OCI-LY1 (cell line): ENCODE results near the gene AHDC1.
"Not testable (repeated sequence)": the region's sequence is repeated elsewhere in the genome, so short reads cannot be mapped to it uniquely, and the experiment has no call there.

ENCODE experiments used
- H2AFZ ChIP-seq: fragments of 200-600 bp; sonication (generic), shearing (Covaris generic); 2 replicates; pipeline ENCODE4 v1.6.0; 2014; ENCODE audit warnings: antibody characterized with exemption, mild to moderate bottlenecking, low read length
- H3F3A ChIP-seq: fragments of 200-600 bp; sonication (generic), shearing (Covaris generic); 2 replicates; pipeline ENCODE4 v1.6.0; 2014; ENCODE audit warnings: mild to moderate bottlenecking, antibody characterized with exemption, low read length, moderate library complexity; ENCODE audit not compliant: insufficient read depth
- H3K27ac ChIP-seq: fragments of 200-600 bp; sonication (generic); 2 replicates; pipeline ENCODE4 v1.5.1; 2014; ENCODE audit warnings: low read length, mixed run types, mild to moderate bottlenecking, low read depth; ENCODE audit not compliant: poor library complexity, severe bottlenecking
- H3K27me3 ChIP-seq: fragments of 200-600 bp; sonication (generic); 2 replicates; pipeline ENCODE4 v1.6.0; 2014; ENCODE audit warnings: antibody characterized with exemption, mild to moderate bottlenecking, low read length, moderate library complexity; ENCODE audit not compliant: insufficient read depth
- H3K36me3 ChIP-seq: fragments of 200-600 bp; sonication (generic); 2 replicates; pipeline ENCODE4 v1.6.1; 2014; ENCODE audit warnings: mild to moderate bottlenecking, antibody characterized with exemption, low read length, moderate library complexity, mixed read lengths; ENCODE audit not compliant: insufficient read depth
- H3K4me1 ChIP-seq: fragments of 200-600 bp; sonication (generic); 2 replicates; pipeline ENCODE4 v1.5.1; 2014; ENCODE audit warnings: mild to moderate bottlenecking, low read length, moderate library complexity; ENCODE audit not compliant: insufficient read depth, severe bottlenecking
- H3K4me2 ChIP-seq: fragments of 200-600 bp; sonication (generic), shearing (Covaris generic); 2 replicates; pipeline ENCODE4 v1.6.1; 2014; ENCODE audit warnings: low read length
- H3K4me3 ChIP-seq: fragments of 200-600 bp; sonication (generic); 2 replicates; pipeline ENCODE4 v1.5.1; 2014; ENCODE audit warnings: low read length, low read depth, mild to moderate bottlenecking, mixed read lengths; ENCODE audit not compliant: poor library complexity, severe bottlenecking
- H3K79me2 ChIP-seq: fragments of 200-600 bp; shearing (Covaris generic); 2 replicates; pipeline ENCODE4 v1.6.1; 2016; ENCODE audit warnings: mixed run types, low read length, mixed read lengths; ENCODE audit not compliant: insufficient read depth
- H3K9ac ChIP-seq: fragments of 200-600 bp; sonication (generic), shearing (Covaris generic); 2 replicates; pipeline ENCODE4 v1.6.1; 2014; ENCODE audit warnings: mild to moderate bottlenecking, low read length, mixed read lengths
- H3K9me2 ChIP-seq: fragments of 200-600 bp; sonication (generic), shearing (Covaris generic); 2 replicates; pipeline ENCODE4 v1.6.1; 2014; ENCODE audit warnings: low read depth, mild to moderate bottlenecking, low read length, mixed read lengths
- H3K9me3 ChIP-seq: fragments of 200-600 bp; shearing (Covaris generic); 2 replicates; pipeline ENCODE4 v1.6.1; 2014; ENCODE audit warnings: low read length, mixed read lengths
- H4K20me1 ChIP-seq: fragments of 200-600 bp; sonication (generic), shearing (Covaris generic); 2 replicates; pipeline ENCODE4 v1.6.0; 2016; ENCODE audit warnings: mild to moderate bottlenecking, low read length; ENCODE audit not compliant: insufficient read depth
- EZH2 ChIP-seq: fragments of 200-600 bp; sonication (generic), shearing (Covaris generic); IDR thresholded peaks from 2 replicates; pipeline ENCODE4 v1.8.0; 2017; ENCODE audit warnings: borderline replicate concordance, mixed run types, mild to moderate bottlenecking, antibody characterized with exemption, low read length, moderate library complexity, mixed read lengths
- TF ChIP-seq, protein P1 (sequence below): fragments of 200-600 bp; sonication (generic), shearing (Covaris generic); IDR thresholded peaks from 2 replicates; pipeline ENCODE4 v1.5.1; 2017; ENCODE audit warnings: mild to moderate bottlenecking, antibody characterized with exemption, low read length, moderate library complexity, mixed read lengths

The AHDC1 gene

DNA sequence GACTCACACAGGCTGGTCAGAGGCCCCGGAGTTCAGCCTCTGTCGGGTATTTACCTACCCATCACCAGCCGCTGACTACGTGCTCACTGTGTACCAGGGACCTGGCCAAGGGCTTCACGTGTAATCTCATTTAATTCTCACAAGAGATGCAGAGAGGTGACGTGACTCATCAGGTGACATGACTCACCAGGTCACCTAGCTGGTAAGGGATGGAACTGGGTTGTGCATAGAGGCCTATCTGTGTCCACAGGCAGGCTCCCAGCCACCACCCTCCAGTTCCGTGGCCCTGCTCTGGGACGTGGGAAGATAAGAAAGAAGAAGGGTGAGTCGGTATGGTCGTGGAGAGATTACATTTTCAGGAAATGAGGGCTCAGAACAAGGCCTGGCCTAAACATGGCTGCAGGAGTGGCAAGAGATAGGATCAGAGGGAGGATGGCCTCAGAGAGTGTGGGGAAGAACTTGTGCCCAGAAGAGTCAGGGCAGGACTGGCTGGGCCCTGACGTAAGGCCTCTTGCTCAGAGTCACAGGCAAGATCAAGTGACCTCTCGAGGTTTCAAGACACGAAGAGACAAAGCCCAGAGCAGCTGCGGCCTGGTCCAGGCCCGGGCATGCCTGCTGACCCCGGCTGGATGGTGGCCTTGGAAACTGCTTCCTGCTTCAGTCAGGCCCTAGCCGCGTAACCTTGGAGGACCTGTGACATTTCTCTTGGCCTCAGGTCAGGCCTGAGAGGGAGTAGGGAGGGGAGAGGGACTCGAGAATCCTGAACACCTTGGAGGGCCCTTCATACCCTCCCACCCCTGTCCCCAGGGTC is 61.3 kb downstream of the AHDC1 start:
- Histone ChIP-seq H3K9me2 (no peaks in the 10 kb centered on the region), H3K27ac (no peak overlapping the region), H3K27me3 (no peaks in the 10 kb centered on the region), H3K4me1 (no peaks in the 10 kb centered on the region), H3K9me3 (no peaks in the 10 kb centered on the region), H3K79me2 (no peaks in the 10 kb centered on the region), H4K20me1 (no peaks in the 10 kb centered on the region), H2AFZ (no peak overlapping the region), H3K4me2 (no peak overlapping the region), H3K4me3 (no peak overlapping the region), H3K36me3 (no peaks in the 10 kb centered on the region), H3F3A (no peaks in the 10 kb centered on the region), H3K9ac (no peak overlapping the region)
- TF ChIP-seq, protein P1, sequence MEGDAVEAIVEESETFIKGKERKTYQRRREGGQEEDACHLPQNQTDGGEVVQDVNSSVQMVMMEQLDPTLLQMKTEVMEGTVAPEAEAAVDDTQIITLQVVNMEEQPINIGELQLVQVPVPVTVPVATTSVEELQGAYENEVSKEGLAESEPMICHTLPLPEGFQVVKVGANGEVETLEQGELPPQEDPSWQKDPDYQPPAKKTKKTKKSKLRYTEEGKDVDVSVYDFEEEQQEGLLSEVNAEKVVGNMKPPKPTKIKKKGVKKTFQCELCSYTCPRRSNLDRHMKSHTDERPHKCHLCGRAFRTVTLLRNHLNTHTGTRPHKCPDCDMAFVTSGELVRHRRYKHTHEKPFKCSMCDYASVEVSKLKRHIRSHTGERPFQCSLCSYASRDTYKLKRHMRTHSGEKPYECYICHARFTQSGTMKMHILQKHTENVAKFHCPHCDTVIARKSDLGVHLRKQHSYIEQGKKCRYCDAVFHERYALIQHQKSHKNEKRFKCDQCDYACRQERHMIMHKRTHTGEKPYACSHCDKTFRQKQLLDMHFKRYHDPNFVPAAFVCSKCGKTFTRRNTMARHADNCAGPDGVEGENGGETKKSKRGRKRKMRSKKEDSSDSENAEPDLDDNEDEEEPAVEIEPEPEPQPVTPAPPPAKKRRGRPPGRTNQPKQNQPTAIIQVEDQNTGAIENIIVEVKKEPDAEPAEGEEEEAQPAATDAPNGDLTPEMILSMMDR, result no peak
- no peak for TF ChIP-seq EZH2

DNA sequence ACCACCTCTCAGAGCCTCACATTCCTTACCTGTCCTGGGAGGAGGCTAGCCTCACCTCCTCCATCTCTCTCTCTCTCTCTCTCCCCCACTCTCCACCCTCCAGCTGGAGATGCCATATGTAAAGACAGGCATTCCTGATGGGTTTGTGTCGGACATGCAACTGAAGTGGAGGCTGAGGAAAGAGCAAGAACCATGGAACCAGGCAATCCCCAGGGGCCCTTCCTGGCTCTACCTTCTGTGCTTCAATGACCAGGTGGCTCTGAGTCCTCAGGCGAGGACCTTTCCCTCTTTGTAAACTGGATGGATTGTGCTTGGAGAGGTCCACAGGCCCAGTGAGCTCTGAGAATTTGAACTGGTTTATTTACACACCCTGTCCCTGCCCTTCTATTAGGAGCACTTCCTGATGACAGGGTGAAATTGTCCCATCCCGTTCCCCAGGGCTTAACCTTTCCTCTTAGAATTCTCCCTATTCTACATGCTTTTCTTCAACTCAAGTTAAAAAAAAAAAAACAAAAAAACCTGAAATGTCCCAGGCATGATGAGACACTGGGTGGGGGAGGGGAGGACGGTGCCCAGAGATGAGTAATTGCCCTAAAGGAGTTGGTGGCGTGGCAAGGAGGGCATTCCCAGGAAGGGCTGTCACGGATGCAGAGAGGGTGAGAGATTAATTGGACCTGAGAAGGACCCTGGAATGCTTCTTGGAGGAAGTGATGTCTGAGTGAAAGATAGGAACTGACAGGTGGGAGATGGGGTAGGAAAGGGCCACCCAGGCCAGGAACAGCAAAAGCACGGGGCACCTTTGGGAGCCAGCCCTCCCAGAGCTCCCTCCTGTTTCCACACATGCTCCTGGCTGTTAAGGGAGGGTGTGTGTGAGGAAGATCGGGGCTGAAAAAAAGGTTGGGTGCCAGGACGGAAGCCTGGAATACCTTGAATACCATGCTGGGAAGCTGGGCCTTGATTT is 63.8 kb downstream of the AHDC1 start:
- no peaks in the 10 kb centered on the region for H4K20me1 ChIP-seq
- H3K9me2 ChIP-seq, result no peaks in the 10 kb centered on the region
- H2AFZ ChIP-seq, result no peak overlapping the region
- no peaks in the 10 kb centered on the region for H3K36me3 ChIP-seq
- H3K9ac ChIP-seq, result no peak overlapping the region
- H3F3A ChIP-seq, result no peaks in the 10 kb centered on the region
- H3K27me3 ChIP-seq, result no peaks in the 10 kb centered on the region
- no peak for TF ChIP-seq EZH2
- TF ChIP-seq, protein P1, result no peak
- no peak overlapping the region for H3K4me2 ChIP-seq
- H3K79me2 ChIP-seq, result no peaks in the 10 kb centered on the region
- H3K9me3 ChIP-seq, result no peaks in the 10 kb centered on the region
- no peak overlapping the region for H3K27ac ChIP-seq
- H3K4me1 ChIP-seq, result no peaks in the 10 kb centered on the region
- no peak overlapping the region for H3K4me3 ChIP-seq

DNA sequence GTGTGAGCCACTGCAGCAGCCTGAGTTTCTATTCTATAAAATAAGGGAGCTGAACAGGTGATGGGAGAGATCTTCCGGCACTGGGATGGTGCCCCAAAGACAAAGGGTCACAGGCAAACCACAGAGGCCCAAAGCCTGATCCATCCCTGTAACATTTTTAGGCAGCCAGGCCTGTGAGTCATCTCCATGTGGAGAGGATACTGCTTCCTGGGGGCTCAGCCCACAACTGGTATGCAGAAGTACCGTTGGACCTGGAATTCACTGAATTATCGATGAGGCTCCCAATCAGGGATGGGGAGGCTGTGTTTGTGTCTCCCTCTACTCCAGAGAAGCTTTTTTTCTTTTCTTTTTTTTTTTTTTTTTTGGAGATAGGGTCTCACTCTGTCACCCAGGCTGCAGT is 65.2 kb downstream of the AHDC1 start:
- no peak overlapping the region for H3K4me2 ChIP-seq
- H3K27ac ChIP-seq, result no peak overlapping the region
- no peak overlapping the region for H3K9ac ChIP-seq

DNA sequence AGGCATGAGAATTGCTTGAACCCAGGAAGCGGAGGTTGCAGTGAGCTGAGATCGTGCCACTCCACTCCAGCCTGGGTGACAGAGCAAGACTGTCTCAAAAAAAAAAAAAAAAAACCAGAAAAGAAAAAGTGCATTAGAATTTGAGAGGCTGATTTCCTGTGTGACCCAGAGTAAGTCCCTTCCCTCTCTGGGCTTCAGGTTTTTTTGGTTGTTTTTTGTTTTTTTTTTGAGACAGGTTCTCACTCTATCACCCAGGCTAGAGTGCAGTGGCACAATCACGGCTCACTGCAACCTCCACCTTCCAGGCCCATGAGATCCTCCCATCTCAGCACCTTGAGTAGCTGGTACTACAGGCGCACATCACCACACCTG is 65.7 kb downstream of the AHDC1 start:
- not testable (repeated sequence) for H4K20me1 ChIP-seq, H3K36me3 ChIP-seq, H3K27ac ChIP-seq, H3K9me3 ChIP-seq, H3F3A ChIP-seq, H3K9me2 ChIP-seq, H3K9ac ChIP-seq, H3K79me2 ChIP-seq, H2AFZ ChIP-seq, H3K4me2 ChIP-seq, H3K4me3 ChIP-seq, H3K27me3 ChIP-seq, H3K4me1 ChIP-seq

More for the DNA sequence above, 65.2 kb downstream of the AHDC1 start:
- Histone ChIP-seq H3K36me3 (no peaks in the 10 kb centered on the region), H3K9me2 (no peaks in the 10 kb centered on the region), H3K27me3 (no peaks in the 10 kb centered on the region), H3K4me1 (no peaks in the 10 kb centered on the region), H2AFZ (no peak overlapping the region), H3F3A (no peaks in the 10 kb centered on the region), H4K20me1 (no peaks in the 10 kb centered on the region), H3K79me2 (no peaks in the 10 kb centered on the region), H3K4me3 (no peak overlapping the region), H3K9me3 (no peaks in the 10 kb centered on the region)
- no peak for TF ChIP-seq EZH2
- TF ChIP-seq, protein P1, result no peak
